H7 (cell line): Measurements from ENCODE around the gene MYH15. TPM values are rescaled to one million over a fixed set of nuclear protein-coding genes. Genes with fewer than 3 reads are reported as not detected.

Source experiments
- DNase-seq: peaks from one replicate; pipeline ENCODE4 v3.0.0; 2012
- H3K27me3 ChIP-seq: 2 replicates; pipeline ENCODE4 v1.6.0; 2011; ENCODE audit warnings: mild to moderate bottlenecking, low read length; ENCODE audit not compliant: control insufficient read depth, insufficient read depth
- H3K36me3 ChIP-seq: replicated peaks from 2 replicates; pipeline ENCODE4 v1.5.1; 2011; ENCODE audit warnings: low read length; ENCODE audit not compliant: control insufficient read depth, insufficient read depth
- H3K4me3 ChIP-seq: 2 replicates; pipeline ENCODE4 v1.5.1; 2011; ENCODE audit warnings: low read depth, mild to moderate bottlenecking, control low read depth, low read length, moderate library complexity; ENCODE audit not compliant: insufficient read depth
- total RNA-seq: library from RNA; depleted of rRNA; stranded (reverse); fragments of >200 nt; shearing (Covaris generic); gene quantifications from 2 replicates; pipeline ENCODE4 v1.2.3, GENCODE V29; 2014

MYH15 gene
- total RNA-seq, 1 experiment from 2014 or later, result 0.07 TPM

DNA sequence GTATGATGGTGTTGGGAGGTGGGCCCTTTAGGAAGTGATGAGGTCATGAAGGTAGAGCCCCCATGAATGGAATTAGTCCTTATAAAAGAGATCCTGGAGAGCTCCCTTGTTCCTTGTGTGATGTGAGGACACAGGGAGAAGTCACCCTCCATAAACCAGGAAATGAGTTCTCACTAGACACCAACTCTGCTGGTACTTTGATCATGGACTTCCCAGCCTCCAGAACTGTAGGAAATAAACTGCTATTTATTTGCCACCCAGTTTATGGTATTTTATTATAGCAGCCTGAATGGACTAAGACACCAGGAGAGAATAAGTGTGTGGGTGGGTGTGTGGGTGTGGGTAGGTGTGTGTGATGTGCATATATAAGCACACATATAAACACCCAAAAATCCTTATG is 71.9 kb downstream of the MYH15 start:
- DNase-seq, result no peak
- H3K36me3 ChIP-seq, result no peaks in the 10 kb centered on the region
- no peak overlapping the region for H3K4me3 ChIP-seq
- no peaks in the 10 kb centered on the region for H3K27me3 ChIP-seq

DNA sequence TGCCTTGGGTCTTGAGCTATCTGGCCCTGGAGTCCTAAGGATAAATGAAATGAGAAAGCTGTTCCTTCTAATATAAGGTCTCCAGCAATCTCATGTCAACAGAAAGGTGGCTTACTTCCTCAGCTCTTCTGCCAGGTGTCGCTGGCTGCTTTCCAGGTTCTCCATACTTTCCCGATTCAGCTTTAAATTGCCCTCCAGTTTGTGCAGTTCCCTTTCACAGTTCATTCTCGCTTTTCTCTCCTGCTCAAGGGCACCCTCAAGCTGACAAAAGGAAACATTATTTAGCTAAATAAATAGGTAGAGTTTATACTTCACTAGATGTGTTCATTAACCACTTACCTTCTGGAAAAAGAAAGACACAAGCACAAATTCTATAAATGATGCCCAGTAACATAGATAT is 73.0 kb downstream of the MYH15 start:
- H3K4me3 ChIP-seq, result no peak overlapping the region
- H3K36me3 ChIP-seq, result no peaks in the 10 kb centered on the region
- DNase-seq, result no peak
- no peaks in the 10 kb centered on the region for H3K27me3 ChIP-seq

DNA sequence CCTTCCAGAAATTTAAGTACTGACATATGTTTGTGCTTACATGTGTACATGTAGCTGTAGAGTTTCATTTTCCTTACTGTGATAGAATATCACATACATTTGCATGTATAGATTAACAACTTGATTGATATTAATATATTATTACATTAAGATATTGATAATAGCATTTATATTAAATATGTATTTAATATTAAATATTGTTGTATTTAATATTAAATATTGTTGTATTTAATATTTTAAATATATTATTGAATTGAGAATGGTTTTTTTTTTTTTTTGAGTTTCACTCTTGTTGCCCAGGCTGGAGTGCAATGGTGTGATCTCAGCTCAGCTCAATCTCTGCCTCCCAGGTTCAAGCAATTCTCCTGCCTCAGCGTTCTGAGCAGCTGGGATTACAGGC is 76.5 kb downstream of the MYH15 start:
- DNase-seq, result no peak
- H3K36me3 ChIP-seq, result no peaks in the 10 kb centered on the region

DNA sequence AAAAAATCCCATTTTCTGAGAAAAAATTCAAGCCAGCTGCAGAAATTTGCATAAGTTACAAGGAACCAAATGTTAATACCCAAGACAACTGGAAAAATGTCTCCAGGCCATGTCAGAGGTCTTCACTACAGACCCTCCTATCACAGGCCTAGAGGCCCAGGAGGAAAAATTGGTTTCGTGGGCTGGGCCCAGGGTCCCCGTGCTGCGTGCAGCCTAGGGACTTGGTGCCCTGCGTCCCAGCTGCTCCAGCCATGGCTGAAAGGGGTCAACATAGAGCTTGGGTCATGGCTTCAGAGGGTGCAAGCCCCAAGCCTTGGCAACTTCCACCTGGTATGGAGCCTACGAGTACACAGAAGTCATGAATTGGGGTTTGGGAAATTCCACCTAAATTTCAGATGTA is 78.0 kb downstream of the MYH15 start:
- Histone ChIP-seq H3K4me3 (no peak overlapping the region), H3K36me3 (no peaks in the 10 kb centered on the region), H3K27me3 (no peaks in the 10 kb centered on the region)
- DNase-seq, result no peak

More for the DNA sequence above, 76.5 kb downstream of the MYH15 start:
- H3K27me3 ChIP-seq, result no peaks in the 10 kb centered on the region
- H3K4me3 ChIP-seq, result no peak overlapping the region

DNA sequence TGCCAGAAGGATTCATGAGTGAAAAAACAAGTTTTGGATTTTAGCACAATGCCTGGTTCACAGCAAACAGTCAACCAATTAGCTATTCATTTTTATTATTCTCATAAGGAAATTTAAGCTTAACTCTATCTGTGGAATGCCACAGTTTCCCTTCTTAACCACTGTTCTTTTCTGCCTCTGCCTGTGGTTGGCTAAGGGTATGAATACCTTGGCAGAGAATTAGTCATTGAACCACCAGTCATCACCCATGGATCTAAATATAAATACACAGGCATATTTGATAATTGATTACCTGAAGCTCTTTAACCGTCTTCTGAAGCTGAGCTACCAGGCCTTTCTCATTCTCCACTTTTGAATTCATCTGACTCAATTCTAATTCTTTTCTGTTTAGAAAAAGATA is 79.9 kb downstream of the MYH15 start:
- no peaks in the 10 kb centered on the region for H3K36me3 ChIP-seq
- no peak overlapping the region for H3K4me3 ChIP-seq
- H3K27me3 ChIP-seq, result no peaks in the 10 kb centered on the region
- no peak for DNase-seq

DNA sequence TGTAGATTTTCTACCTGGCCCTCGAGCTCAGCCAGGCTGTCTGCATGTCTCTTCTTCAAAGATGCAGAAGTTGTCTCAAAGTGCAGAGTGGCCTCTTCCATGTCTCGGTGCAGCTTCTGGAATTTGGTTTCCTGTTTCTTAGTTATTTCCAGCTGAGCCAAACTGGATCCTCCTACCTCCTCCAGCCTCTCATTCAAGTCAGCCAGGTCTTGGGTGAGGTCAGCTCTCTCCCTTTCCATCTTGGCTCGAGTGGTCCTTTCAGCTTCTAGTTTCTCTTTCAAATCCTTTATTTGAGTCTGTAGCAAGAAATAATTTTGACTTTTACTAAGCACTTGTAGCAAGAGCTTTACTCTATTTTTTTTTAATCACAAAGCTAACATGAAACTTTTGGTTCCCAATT is 81.8 kb downstream of the MYH15 start:
- Histone ChIP-seq H3K27me3 (no peaks in the 10 kb centered on the region), H3K4me3 (no peak overlapping the region), H3K36me3 (no peaks in the 10 kb centered on the region)
- no peak for DNase-seq

DNA sequence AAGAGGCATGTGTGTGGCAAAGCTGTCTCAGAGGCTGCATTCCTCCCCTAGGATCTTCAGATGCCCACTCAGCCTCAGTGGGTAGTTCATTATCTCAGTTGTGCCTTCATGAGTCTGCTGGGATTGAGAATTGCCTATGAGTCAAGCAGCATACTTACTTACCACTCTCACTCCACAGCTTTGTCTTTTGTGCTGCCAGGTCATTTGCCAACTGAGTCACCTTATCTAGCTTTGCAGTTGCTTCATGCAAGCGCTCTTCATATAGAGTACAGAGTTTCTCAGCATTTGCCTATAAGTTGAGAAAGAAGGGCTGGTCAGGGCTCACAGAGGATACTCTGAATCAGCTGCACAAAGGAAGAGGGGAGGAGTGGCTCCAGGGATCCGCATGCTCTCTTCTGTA is 89.5 kb downstream of the MYH15 start:
- no peak for DNase-seq
- Histone ChIP-seq H3K4me3 (no peak overlapping the region), H3K27me3 (no peaks in the 10 kb centered on the region), H3K36me3 (no peaks in the 10 kb centered on the region)

DNA sequence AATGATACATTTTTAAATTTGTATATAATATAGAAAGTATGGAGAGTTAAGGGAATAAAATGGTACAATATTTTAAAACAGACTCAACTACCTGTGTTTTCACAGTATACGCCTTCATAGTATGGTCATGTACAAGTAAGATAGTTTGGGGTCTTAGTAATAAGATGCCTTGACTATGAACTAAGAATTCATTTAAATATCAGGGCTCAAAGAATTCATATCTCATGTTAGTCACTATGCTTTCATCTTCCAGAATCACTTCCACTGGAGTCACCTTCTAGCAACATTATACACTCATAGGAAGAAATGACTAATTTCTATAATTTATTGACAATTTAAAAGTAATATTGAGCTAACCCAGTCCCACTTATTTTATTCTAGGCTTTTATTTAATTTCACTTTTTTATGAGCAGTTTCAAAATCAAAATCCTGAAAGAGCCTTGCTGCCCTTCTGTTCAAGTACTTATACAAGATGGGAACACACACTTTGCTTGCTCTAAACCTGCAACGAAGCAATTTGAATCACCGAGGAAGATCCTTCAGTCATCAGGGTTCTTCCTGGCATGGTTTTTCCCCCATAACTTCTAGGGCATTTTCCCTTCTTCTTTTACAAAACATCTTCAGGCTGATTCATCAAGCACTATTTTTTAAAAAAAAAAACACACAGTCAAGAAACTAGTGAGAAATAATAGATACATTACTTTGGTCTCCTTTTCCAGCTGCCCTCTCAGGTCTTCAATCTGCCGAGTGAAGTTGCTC is 94.1 kb downstream of the MYH15 start:
- no peaks in the 10 kb centered on the region for H3K27me3 ChIP-seq
- DNase-seq, result no peak
- H3K36me3 ChIP-seq, result no peaks in the 10 kb centered on the region
- H3K4me3 ChIP-seq, result no peak overlapping the region

DNA sequence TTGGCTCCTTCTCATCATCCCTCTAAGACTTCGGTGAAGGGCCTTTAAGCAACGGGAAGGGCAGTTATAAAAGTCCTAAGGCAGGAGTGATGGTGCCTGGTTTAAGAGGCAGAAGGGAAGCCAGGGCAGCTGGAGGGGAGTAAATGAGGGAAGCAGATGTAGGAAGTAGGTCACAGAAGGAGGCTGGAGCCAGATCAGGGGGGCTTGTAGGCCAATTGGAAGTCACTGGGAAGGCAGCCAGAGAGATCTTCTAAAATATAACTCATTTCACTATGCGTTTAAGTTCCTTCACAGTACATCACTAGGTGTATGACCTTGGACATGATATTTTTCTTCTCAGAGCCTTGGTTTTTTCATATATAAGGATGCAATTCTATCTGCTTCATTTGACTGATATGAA is 94.7 kb downstream of the MYH15 start:
- no peak for DNase-seq
- Histone ChIP-seq H3K36me3 (no peaks in the 10 kb centered on the region), H3K4me3 (no peak overlapping the region), H3K27me3 (no peaks in the 10 kb centered on the region)

DNA sequence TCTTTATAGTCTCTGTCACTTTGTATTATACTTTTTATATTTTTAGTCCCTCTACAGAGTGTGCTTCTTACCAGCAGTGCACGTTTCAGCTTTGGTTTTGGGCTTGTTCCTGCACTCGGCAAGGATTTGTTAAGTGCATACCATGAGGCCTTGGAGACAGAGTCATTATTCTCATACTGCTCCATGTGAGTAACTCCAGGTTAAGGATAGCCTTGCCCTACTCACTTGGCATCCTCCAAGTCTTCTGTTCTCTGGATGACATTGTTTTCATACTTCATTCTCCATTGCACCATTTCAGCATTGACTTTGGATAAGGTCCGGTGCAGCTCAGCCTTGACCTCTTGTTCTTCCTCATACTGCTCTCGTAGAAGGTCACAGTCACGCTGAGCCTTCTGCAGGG is 96.4 kb downstream of the MYH15 start:
- Histone ChIP-seq H3K4me3 (no peak overlapping the region), H3K27me3 (no peaks in the 10 kb centered on the region), H3K36me3 (no peaks in the 10 kb centered on the region)
- no peak for DNase-seq

DNA sequence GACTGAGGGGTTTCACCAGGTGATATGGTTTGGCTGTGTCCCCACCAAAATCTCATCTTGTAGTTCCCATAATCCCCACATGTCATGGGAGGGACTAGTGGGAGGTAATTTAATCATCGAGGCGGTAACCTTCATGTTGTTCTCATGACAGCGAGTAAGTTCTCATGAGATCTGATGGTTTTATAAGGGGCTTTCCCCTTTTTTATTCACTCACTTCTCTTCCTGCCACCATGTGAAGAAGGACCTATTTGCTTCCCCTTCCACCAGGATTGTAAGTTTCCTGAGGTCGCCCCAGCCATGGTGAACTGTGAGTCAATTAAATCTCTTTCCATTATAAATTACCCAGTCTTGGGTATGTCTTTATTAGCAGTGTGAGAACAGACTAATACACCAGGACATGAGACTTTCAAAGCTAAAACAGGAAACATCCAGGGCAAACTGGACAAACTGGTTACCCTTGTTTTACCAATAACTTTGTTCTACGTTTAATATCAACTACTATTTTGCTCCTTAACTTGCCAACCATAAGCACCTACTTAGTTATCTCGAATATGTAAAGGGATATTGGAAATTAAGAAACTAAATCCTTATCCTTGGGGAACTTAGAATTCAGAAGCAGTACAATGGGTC is 98.2 kb downstream of the MYH15 start:
- Histone ChIP-seq H3K36me3 (no peaks in the 10 kb centered on the region), H3K27me3 (no peaks in the 10 kb centered on the region), H3K4me3 (no peak overlapping the region)
- no peak for DNase-seq

DNA sequence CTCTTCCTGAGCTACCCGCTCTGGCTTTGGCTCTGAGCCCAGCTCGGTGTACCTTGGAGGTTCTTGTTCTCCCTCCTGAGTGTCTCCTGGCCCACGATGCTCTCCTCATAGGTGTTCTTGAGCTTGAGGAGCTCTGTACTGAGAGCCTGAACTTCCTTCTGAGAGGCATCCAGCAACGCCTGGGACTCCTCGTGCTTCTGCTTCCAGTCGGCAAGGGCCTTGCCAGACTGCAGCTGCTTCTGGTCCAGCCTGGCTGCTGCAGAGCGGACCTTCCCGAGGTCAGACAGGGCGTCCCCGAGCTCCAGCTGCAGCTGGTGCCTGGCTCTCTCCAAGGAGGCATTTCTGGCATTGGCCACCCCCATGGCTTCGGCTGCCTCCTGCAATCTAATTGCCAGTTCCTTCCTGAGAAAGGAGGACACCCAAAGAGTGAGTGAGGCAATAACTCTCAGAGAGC is 99.8 kb downstream of the MYH15 start:
- H3K36me3 ChIP-seq, result no peaks in the 10 kb centered on the region
- no peak overlapping the region for H3K4me3 ChIP-seq
- DNase-seq, result no peak
- H3K27me3 ChIP-seq, result no peaks in the 10 kb centered on the region

DNA sequence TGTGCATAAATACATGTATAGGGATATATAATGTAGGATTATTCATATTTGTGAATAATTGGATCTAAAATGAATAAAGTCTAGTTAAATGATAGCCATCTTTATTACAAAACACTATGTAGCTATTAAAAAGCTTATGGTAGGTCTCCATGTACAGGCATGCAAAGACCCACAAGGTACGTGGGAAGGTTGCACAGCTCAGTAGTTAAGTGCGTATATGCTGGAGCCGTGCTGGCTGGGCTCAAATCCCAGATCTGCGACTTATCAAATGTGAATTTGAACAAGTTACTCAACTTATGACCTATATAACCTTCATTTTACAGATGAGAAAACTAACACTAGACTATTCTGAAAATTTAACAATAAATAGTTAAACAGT is 100.6 kb downstream of the MYH15 start:
- no peaks in the 10 kb centered on the region for H3K36me3 ChIP-seq
- no peak overlapping the region for H3K4me3 ChIP-seq
- H3K27me3 ChIP-seq, result no peaks in the 10 kb centered on the region
- DNase-seq, result no peak

DNA sequence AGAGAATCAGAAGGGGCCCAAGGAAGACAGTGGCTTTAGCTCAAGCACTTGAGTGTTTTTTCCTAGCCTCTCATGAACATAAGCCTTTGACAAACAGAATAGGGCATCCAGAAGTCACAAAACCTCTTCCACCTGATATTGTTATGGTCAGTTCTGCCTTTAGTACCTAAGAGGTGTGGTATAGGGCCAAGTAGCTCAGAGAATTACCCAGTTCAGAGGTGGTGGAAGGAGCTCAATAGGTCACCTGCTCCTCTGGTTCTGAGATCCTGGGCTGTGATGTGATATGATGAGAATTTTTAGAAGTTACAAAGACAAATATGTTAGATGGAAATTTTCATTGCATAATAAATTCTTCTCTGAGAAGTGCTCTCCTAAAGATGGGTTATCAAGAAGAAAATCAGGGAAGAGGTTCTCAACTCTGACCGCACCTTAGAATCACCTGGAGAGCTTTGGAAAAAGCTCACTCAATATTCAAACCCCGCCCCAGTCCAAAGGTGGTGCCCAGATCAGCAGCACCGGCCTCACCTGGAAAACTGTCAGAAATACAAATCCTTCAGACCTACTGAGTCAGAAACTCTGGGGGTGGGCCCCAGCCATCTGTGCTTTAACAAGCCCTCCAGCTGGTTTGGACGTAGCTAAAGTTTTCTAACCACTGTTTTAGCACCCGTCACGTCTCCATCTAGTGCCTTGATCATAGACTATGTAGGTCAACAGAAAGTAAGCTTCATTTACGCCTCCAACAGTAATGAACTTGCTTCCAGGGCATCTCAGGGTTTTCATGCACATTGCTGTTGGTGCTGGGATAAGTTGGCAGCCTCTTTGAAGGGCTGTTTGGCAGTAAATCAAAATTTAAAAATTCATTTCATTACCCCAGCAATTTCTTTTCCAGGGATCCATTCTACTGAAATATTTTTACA is 101.3 kb downstream of the MYH15 start:
- no peaks in the 10 kb centered on the region for H3K36me3 ChIP-seq
- no peak for DNase-seq
- H3K4me3 ChIP-seq, result no peak overlapping the region
- no peaks in the 10 kb centered on the region for H3K27me3 ChIP-seq

DNA sequence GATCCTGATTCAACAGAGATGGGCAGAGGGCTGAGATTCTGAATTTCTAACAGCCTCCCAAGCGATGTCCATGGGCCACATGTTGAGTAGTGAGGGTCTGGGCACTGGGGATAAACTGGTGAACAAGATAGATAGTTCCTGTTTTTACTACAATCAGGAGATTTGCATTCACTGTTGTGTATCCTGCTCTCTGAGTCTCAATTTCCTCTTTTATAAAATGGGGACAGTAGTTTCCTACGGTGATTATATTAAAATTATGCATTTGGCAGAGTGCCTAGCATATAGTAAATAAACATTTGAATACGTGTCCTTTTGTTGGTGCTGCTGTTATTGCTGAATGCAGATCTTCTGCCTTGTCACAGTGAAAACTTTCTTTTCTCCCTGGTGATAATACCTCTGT is 102.5 kb downstream of the MYH15 start:
- no peak for DNase-seq
- H3K36me3 ChIP-seq, result no peaks in the 10 kb centered on the region
- H3K27me3 ChIP-seq, result no peaks in the 10 kb centered on the region
- no peak overlapping the region for H3K4me3 ChIP-seq
